Activated CD4-positive, alpha-beta T cell treated with anti-CD3 and anti-CD28 coated beads, Interleukin-2, amount 50 U/mL, for 48 hours (primary cell): ENCODE results near the gene SNX5.

ENCODE experiments used
- DNase-seq, 2 experiments: peaks; one replicate each; pipeline ENCODE4 v3.0.0-alpha.2; 2020

Gene SNX5

GRCh38 chr20:17959257-17959627, 9.4 kb downstream of the SNX5 start:
- no peak for DNase-seq

DNA sequence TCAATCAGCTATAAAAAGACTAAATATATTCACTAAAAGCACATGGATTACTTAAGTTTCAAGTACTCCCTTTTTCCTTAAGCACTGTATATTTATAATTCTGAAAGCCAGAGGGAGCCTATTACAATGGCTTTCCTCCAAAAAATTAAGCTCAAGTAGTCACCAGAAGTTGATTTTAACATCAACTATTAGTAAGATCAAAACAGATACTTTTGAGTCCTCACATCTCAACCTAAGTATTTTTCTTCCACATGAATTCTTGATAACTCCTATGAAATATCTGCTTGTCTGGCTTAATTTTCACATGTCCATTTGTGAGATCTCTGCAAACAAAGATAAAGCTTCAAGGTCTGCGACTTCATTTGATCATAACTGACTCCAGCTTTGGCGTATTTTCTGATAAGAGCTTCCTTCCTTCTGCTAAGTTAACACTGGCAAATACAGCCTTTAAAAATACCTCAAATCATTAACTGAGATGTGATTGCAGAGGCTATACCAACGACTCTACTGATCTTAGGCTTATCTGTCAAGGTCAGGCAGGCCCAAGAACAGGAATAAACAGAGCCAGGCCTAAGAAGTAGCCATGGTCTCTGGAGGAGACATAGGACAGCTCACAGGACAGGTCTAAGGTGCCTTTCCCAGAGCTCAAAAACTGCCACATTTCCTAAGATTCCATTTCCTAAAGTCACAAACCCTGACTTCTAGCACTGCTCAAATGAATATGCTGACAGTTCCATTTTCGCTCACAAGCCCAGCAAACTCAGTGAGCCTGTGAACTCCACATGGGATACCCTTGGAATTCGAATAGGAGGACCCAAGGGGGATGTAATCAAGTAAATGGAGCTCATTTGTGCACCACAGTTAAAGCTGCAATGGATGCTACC, 10.0 kb downstream of the SNX5 start:
- no peak for DNase-seq

- DNase-seq = no peak
These were observed 10.9 kb downstream of the SNX5 start for GRCh38 chr20:17957505-17958363.

- no peak for DNase-seq
These were observed 12.4 kb downstream of the SNX5 start for GRCh38 chr20:17956099-17956685.

DNA sequence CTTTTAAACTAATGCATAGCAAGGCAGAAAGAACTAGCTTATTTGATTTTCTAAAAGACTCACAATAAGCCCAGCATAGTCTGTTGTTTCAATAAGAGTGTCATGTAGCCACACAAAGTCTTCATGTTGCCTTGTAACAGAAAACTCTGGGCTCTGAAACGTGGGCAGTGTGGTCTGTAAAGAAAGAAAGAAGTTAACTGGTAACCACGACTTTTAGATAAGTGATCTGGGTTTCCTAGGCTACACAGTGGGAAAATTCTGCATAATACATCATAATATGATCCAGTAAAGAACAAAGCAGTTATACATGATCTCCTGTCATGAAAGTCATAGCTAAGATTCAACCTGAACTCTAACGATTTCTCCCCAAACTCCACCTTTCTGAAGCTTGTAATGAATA, 13.3 kb downstream of the SNX5 start:
- DNase-seq = no peak

DNA sequence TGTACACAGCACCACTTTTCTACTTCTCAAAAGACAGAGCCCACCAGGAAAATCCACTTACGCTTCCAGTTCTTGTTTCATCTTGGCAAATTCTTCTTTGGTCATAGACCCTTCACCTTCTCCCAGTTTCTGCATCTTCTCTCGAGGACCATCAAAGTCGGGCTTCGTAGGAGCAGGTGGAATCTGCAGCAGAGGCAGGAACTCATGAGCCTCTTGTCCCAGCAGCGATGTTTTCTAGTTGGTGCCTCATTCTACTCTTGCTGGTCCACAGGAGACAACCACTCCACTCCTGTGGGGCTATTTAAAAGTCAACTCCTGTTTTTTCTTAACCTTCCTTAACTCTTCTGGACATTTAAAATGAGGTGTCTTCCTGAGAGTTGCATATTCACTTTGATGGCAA, 14.7 kb downstream of the SNX5 start:
- no peak for DNase-seq

- DNase-seq = no peak
These were observed 15.6 kb downstream of the SNX5 start for GRCh38 chr20:17952692-17953684.

- DNase-seq = no peak
These were observed 17.3 kb downstream of the SNX5 start for GRCh38 chr20:17951323-17951722.

DNA sequence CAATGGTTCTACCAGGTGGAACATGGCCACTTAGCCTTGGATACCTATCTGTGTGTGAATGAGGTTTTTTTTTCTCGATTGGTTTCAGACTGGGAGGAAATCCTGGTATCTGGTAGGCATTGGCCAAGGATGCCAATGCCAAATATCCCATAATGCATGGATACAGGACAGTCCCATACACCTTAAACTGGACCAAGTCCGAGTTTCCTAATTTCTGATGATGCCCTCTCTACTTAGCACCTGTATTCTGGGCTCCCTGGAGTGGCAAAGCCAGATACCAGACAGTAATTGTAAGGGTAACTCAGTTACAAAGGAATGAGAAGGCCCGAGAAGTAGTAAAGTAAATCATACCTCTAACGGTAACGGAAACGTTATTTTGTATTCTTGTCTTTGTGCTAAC, 17.9 kb downstream of the SNX5 start:
- DNase-seq = no peak

GRCh38 chr20:17949899-17950298, 18.7 kb downstream of the SNX5 start:
- DNase-seq = no peak

DNA sequence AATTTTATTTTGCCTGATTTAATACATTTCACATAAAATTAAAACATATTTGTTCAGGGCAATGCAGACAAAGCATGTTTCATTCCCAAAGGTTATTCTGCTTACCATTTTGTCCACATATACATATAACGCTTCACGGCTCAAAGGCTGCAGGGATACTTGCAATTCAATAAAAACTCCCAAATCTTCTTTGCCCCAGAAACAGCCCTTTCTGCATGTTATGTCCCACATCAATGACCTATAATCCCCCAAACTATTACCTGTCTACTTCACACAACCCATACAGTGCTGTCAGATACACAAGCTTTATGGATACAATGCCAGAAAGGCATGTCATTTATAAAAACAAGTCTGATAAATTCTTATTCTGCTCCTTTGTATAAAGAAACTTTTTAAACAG, 20.2 kb downstream of the SNX5 start:
- DNase-seq = no peak

- DNase-seq = no peak
These were observed 21.1 kb downstream of the SNX5 start for GRCh38 chr20:17947474-17947815.

DNA sequence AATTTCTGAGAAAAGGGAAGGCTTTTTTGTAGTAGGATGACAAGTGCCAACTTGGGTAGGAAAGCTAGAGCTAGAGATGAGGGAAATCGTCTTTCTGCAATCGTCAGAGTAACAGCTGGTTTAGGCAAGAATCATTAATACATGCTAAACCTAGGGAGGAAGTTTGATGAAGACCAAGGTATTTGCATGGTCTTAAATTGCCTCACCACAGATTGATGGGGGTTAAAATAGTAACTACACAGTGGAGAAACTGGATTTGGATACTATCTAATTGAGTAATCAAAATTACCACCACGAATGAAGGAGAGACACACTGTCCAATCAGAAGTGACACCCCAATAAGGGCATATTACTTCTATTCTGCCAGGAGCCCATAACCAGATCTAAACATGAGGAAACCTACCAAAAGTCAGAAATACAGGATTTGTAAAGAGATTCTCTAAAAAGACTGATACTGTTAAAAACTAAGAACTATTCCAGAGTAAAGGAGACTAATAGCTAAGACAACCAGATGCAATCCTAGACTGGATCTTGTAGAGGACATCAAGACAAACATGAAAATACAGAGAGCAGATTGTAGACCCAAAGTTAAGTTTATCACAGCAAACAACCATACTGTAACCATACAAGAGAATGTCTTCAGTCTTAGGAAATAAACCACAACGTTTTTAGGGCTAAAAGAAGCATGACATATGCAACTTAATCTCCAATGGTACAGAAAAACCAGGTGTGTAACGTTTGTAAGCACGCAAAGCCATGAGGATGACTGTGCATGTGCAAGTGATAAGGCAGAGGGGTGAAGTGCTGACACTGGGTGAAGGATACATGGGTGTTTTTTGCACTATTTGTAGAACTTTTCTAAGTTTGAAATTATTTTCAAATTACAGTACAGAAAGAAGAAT, 21.8 kb downstream of the SNX5 start:
- no peak for DNase-seq

GRCh38 chr20:17946040-17946439, 22.6 kb downstream of the SNX5 start:
- no peak for DNase-seq

- DNase-seq = no peak
These were observed 23.6 kb downstream of the SNX5 start for GRCh38 chr20:17944854-17945474.

- no peak for DNase-seq
These were observed 25.3 kb downstream of the SNX5 start for GRCh38 chr20:17943343-17943742.

DNA sequence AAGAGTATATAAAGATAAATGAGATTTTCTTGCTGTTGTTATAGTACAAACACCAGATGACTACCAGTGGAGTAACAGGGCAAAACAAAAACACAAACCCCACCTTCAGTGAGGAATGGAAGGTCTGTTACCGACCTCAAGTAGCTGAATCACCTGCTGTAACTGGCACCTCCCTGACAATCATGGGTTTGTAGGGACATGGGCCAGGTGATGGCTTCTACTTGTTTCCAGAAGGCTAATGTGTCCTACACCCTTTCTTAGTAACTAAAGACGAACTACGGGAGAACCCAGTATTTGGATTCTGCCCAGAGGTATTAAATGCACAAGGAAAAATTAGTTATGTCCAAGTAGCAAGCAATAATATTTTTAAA, 26.8 kb downstream of the SNX5 start:
- DNase-seq = no peak

DNA sequence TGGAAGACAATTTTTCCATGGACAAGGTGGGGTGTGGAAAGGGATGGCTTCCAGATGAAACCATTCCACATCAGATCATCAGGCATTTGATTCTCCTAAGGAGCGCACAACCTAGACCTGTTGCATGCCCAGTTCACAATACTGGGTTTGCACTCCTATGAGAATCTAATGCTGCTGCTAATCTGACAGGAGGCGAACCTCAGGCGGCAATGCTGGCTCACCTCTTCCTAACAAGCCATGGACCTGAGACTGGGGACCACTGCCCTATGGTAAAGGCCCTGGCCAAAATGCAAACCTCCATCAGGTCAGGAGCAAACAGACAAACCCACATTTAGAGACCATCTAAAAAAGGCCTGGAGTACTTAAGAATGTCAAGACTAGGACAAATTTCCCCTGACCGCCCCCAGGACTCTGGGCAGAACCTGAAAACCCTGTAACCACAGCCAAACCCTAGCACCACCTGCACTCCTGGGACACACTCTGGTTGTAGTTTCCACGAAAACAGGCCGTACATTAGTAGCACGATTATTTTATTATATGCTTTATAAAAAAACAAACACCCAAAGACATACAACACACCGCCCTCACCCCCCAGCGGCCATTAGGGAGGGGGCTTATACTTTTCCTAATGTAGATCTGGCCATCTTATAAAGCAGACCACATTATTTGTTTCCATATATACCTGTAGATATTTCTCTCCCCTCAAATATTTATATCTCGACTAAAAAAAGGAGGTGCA, 27.3 kb downstream of the SNX5 start:
- DNase-seq = no peak

- no peak for DNase-seq
These were observed 28.2 kb downstream of the SNX5 start for GRCh38 chr20:17940224-17940971.
